WERI-Rb-1 (cell line): ENCODE data around the gene PCNT.

Experiments
- DNase-seq: peaks from one replicate; pipeline ENCODE4 v3.0.0-alpha.2; 2020
- H3K27ac ChIP-seq: fragments of 250-450 bp; sonication (Bioruptor Pico); 2 replicates; pipeline ENCODE4 v1.5.1; 2020; ENCODE audit warnings: mild to moderate bottlenecking, moderate library complexity
- H3K27me3 ChIP-seq: fragments of 250-450 bp; sonication (Bioruptor Pico); 2 replicates; pipeline ENCODE4 v1.5.1; 2021; ENCODE audit warnings: mild to moderate bottlenecking, low read depth, moderate library complexity; ENCODE audit not compliant: insufficient read depth, severe bottlenecking
- H3K36me3 ChIP-seq: fragments of 250-450 bp; sonication (Bioruptor Pico); 2 replicates; pipeline ENCODE4 v1.5.1; 2020; ENCODE audit warnings: mild to moderate bottlenecking, moderate library complexity
- H3K4me3 ChIP-seq: 2 replicates; pipeline ENCODE4 v1.5.1; 2011; ENCODE audit warnings: low read depth, mild to moderate bottlenecking, control low read depth, low read length
- H3K9me3 ChIP-seq: fragments of 250-450 bp; sonication (Bioruptor Pico); 2 replicates; pipeline ENCODE4 v1.5.1; 2021; ENCODE audit warnings: mild to moderate bottlenecking, moderate library complexity; ENCODE audit not compliant: severe bottlenecking
- CTCF ChIP-seq: IDR thresholded peaks from 2 replicates; pipeline ENCODE4 v1.5.1; 2011; ENCODE audit warnings: low read depth, mild to moderate bottlenecking, control low read depth, inconsistent platforms, low read length

Gene PCNT

GRCh38 chr21:46350981-46351380 lies 27.0 kb downstream of the PCNT start:
- no peak for DNase-seq
- H3K9me3 ChIP-seq = no peaks in the 10 kb centered on the region
- H3K36me3 ChIP-seq = peaks cover 100% of the 10 kb centered on the region
- H3K27me3 ChIP-seq = no peaks in the 10 kb centered on the region
- H3K4me3 ChIP-seq = no peak overlapping the region
- no peak overlapping the region for H3K27ac ChIP-seq
- TF ChIP-seq CTCF = no peak

- H3K27me3 ChIP-seq = no peaks in the 10 kb centered on the region
- no peaks in the 10 kb centered on the region for H3K9me3 ChIP-seq
- no peak overlapping the region for H3K4me3 ChIP-seq
- no peak for DNase-seq
- peaks cover 100% of the 10 kb centered on the region for H3K36me3 ChIP-seq
- no peak overlapping the region for H3K27ac ChIP-seq
- no peak for TF ChIP-seq CTCF
Observed at GRCh38 chr21:46351476-46352163, 27.7 kb downstream of the PCNT start.

GRCh38 chr21:46352164-46352515 lies 28.2 kb downstream of the PCNT start:
- TF ChIP-seq CTCF = no peak
- Histone ChIP-seq H3K27ac (no peak overlapping the region), H3K4me3 (no peak overlapping the region), H3K9me3 (no peaks in the 10 kb centered on the region), H3K27me3 (no peaks in the 10 kb centered on the region), H3K36me3 (peaks cover 100% of the 10 kb centered on the region)
- DNase-seq = no peak

GRCh38 chr21:46352913-46353312 lies 29.0 kb downstream of the PCNT start:
- no peak for DNase-seq
- Histone ChIP-seq H3K9me3 (no peaks in the 10 kb centered on the region), H3K27ac (no peak overlapping the region), H3K36me3 (peaks cover 100% of the 10 kb centered on the region), H3K27me3 (no peaks in the 10 kb centered on the region), H3K4me3 (no peak overlapping the region)
- no peak for TF ChIP-seq CTCF

GRCh38 chr21:46354046-46354445 lies 30.1 kb downstream of the PCNT start:
- no peak overlapping the region for H3K4me3 ChIP-seq
- no peak overlapping the region for H3K27ac ChIP-seq
- TF ChIP-seq CTCF = no peak
- H3K27me3 ChIP-seq = no peaks in the 10 kb centered on the region
- peaks cover 100% of the 10 kb centered on the region for H3K36me3 ChIP-seq
- no peaks in the 10 kb centered on the region for H3K9me3 ChIP-seq
- no peak for DNase-seq

GRCh38 chr21:46354518-46354917 lies 30.6 kb downstream of the PCNT start:
- Histone ChIP-seq H3K27me3 (no peaks in the 10 kb centered on the region), H3K9me3 (no peaks in the 10 kb centered on the region), H3K4me3 (no peak overlapping the region), H3K36me3 (peaks cover 98% of the 10 kb centered on the region), H3K27ac (no peak overlapping the region)
- no peak for TF ChIP-seq CTCF
- DNase-seq = no peak
